OCI-LY1 (cell line): ENCODE measurements around the gene EIF2S3B.

ENCODE experiments used
- H2AFZ ChIP-seq: fragments of 200-600 bp; sonication (generic), shearing (Covaris generic); 2 replicates; pipeline ENCODE4 v1.6.0; 2014; ENCODE audit warnings: antibody characterized with exemption, mild to moderate bottlenecking, low read length
- H3F3A ChIP-seq: fragments of 200-600 bp; sonication (generic), shearing (Covaris generic); 2 replicates; pipeline ENCODE4 v1.6.0; 2014; ENCODE audit warnings: mild to moderate bottlenecking, antibody characterized with exemption, low read length, moderate library complexity; ENCODE audit not compliant: insufficient read depth
- H3K27ac ChIP-seq: fragments of 200-600 bp; sonication (generic); 2 replicates; pipeline ENCODE4 v1.5.1; 2014; ENCODE audit warnings: low read length, mixed run types, mild to moderate bottlenecking, low read depth; ENCODE audit not compliant: poor library complexity, severe bottlenecking
- H3K27me3 ChIP-seq: fragments of 200-600 bp; sonication (generic); 2 replicates; pipeline ENCODE4 v1.6.0; 2014; ENCODE audit warnings: antibody characterized with exemption, mild to moderate bottlenecking, low read length, moderate library complexity; ENCODE audit not compliant: insufficient read depth
- H3K36me3 ChIP-seq: fragments of 200-600 bp; sonication (generic); 2 replicates; pipeline ENCODE4 v1.6.1; 2014; ENCODE audit warnings: mild to moderate bottlenecking, antibody characterized with exemption, low read length, moderate library complexity, mixed read lengths; ENCODE audit not compliant: insufficient read depth
- H3K4me1 ChIP-seq: fragments of 200-600 bp; sonication (generic); 2 replicates; pipeline ENCODE4 v1.5.1; 2014; ENCODE audit warnings: mild to moderate bottlenecking, low read length, moderate library complexity; ENCODE audit not compliant: insufficient read depth, severe bottlenecking
- H3K4me2 ChIP-seq: fragments of 200-600 bp; sonication (generic), shearing (Covaris generic); 2 replicates; pipeline ENCODE4 v1.6.1; 2014; ENCODE audit warnings: low read length
- H3K4me3 ChIP-seq: fragments of 200-600 bp; sonication (generic); 2 replicates; pipeline ENCODE4 v1.5.1; 2014; ENCODE audit warnings: low read length, low read depth, mild to moderate bottlenecking, mixed read lengths; ENCODE audit not compliant: poor library complexity, severe bottlenecking
- H3K79me2 ChIP-seq: fragments of 200-600 bp; shearing (Covaris generic); 2 replicates; pipeline ENCODE4 v1.6.1; 2016; ENCODE audit warnings: mixed run types, low read length, mixed read lengths; ENCODE audit not compliant: insufficient read depth
- H3K9ac ChIP-seq: fragments of 200-600 bp; sonication (generic), shearing (Covaris generic); 2 replicates; pipeline ENCODE4 v1.6.1; 2014; ENCODE audit warnings: mild to moderate bottlenecking, low read length, mixed read lengths
- H3K9me2 ChIP-seq: fragments of 200-600 bp; sonication (generic), shearing (Covaris generic); 2 replicates; pipeline ENCODE4 v1.6.1; 2014; ENCODE audit warnings: low read depth, mild to moderate bottlenecking, low read length, mixed read lengths
- H3K9me3 ChIP-seq: fragments of 200-600 bp; shearing (Covaris generic); 2 replicates; pipeline ENCODE4 v1.6.1; 2014; ENCODE audit warnings: low read length, mixed read lengths
- H4K20me1 ChIP-seq: fragments of 200-600 bp; sonication (generic), shearing (Covaris generic); 2 replicates; pipeline ENCODE4 v1.6.0; 2016; ENCODE audit warnings: mild to moderate bottlenecking, low read length; ENCODE audit not compliant: insufficient read depth
- CTCF ChIP-seq: fragments of 200-600 bp; sonication (generic), shearing (Covaris generic); IDR thresholded peaks from 2 replicates; pipeline ENCODE4 v1.5.1; 2017; ENCODE audit warnings: mild to moderate bottlenecking, antibody characterized with exemption, low read length, moderate library complexity, mixed read lengths
- EZH2 ChIP-seq: fragments of 200-600 bp; sonication (generic), shearing (Covaris generic); IDR thresholded peaks from 2 replicates; pipeline ENCODE4 v1.8.0; 2017; ENCODE audit warnings: borderline replicate concordance, mixed run types, mild to moderate bottlenecking, antibody characterized with exemption, low read length, moderate library complexity, mixed read lengths

EIF2S3B gene

GRCh38 chr12:10491766-10492165 is 13.9 kb upstream of the EIF2S3B start:
- H2AFZ ChIP-seq = no peak overlapping the region
- H3K4me2 ChIP-seq = no peak overlapping the region
- no peaks in the 10 kb centered on the region for H3F3A ChIP-seq
- H3K4me3 ChIP-seq = no peak overlapping the region
- no peaks in the 10 kb centered on the region for H4K20me1 ChIP-seq
- no peaks in the 10 kb centered on the region for H3K79me2 ChIP-seq
- H3K9me2 ChIP-seq = no peaks in the 10 kb centered on the region
- H3K4me1 ChIP-seq = peaks cover 6% of the 10 kb centered on the region
- H3K27ac ChIP-seq = no peak overlapping the region
- no peaks in the 10 kb centered on the region for H3K36me3 ChIP-seq
- H3K9me3 ChIP-seq = peaks cover 10% of the 10 kb centered on the region; the same call in 1 of the 2 replicates
- H3K27me3 ChIP-seq = no peaks in the 10 kb centered on the region
- TF ChIP-seq EZH2 (no peak), CTCF (no peak)
- no peak overlapping the region for H3K9ac ChIP-seq

GRCh38 chr12:10497602-10498001 is 8.1 kb upstream of the EIF2S3B start:
- Histone ChIP-seq H3K27ac (peak overlapping the region; percentile 67), H2AFZ (peak overlapping the region; percentile 9), H3K9ac (peak overlapping the region; percentile 16; the same call in 1 of the 2 replicates), H3K4me1 (peaks cover 47% of the 10 kb centered on the region), H3K4me3 (no peak overlapping the region), H3K4me2 (no peak overlapping the region), H3K79me2 (no peaks in the 10 kb centered on the region), H3K9me2 (no peaks in the 10 kb centered on the region), H4K20me1 (no peaks in the 10 kb centered on the region), H3K9me3 (peaks cover 9% of the 10 kb centered on the region), H3K36me3 (no peaks in the 10 kb centered on the region), H3F3A (no peaks in the 10 kb centered on the region; the same call in 1 of the 2 replicates), H3K27me3 (no peaks in the 10 kb centered on the region)
- no peak for TF ChIP-seq CTCF
- TF ChIP-seq EZH2 = no peak

- Histone ChIP-seq H3K9me3 (peaks cover 9% of the 10 kb centered on the region), H3K36me3 (no peaks in the 10 kb centered on the region; the same call in 1 of the 2 replicates), H3F3A (no peaks in the 10 kb centered on the region; the same call in 1 of the 2 replicates), H3K27ac (peak overlapping the region; percentile 67), H3K4me2 (no peak overlapping the region), H3K79me2 (no peaks in the 10 kb centered on the region), H2AFZ (peak overlapping the region; percentile 9; the same call in 1 of the 2 replicates), H3K4me3 (no peak overlapping the region), H3K27me3 (no peaks in the 10 kb centered on the region), H3K9me2 (no peaks in the 10 kb centered on the region), H3K4me1 (peaks cover 47% of the 10 kb centered on the region), H3K9ac (peak overlapping the region; percentile 16; the same call in 1 of the 2 replicates), H4K20me1 (no peaks in the 10 kb centered on the region)
- TF ChIP-seq EZH2 = no peak
These were observed 7.6 kb upstream of the EIF2S3B start for GRCh38 chr12:10498042-10498441.

- Histone ChIP-seq H3K4me1 (peaks cover 45% of the 10 kb centered on the region), H3K4me3 (no peak overlapping the region), H3K4me2 (0 out of 2 replicates have a peak overlapping the region, but pooled peaks have one; percentile 2), H3K36me3 (no peaks in the 10 kb centered on the region; the same call in 1 of the 2 replicates), H4K20me1 (no peaks in the 10 kb centered on the region), H3K27ac (peak overlapping the region; percentile 24), H3K9ac (0 out of 2 replicates have a peak overlapping the region, but pooled peaks have one; percentile 8), H3K9me3 (peaks cover 8% of the 10 kb centered on the region), H3F3A (no peaks in the 10 kb centered on the region; the same call in 1 of the 2 replicates), H3K9me2 (no peaks in the 10 kb centered on the region), H2AFZ (peak overlapping the region; percentile 58), H3K27me3 (no peaks in the 10 kb centered on the region), H3K79me2 (no peaks in the 10 kb centered on the region)
- no peak for TF ChIP-seq EZH2
- TF ChIP-seq CTCF = peak; percentile 56
These were observed 4.7 kb upstream of the EIF2S3B start for GRCh38 chr12:10501030-10501429.
